Dendritic cell treated with granulocyte-macrophage colony-stimulating factor and Interleukin-4, amounts not matched to agents 40 ng/mL and 50 ng/mL, for 4 days (primary cell): ENCODE measurements around the gene SLC25A27.

Source experiments
- H3K27ac Mint-ChIP-seq: one replicate; pipeline ENCODE4 v1.8.0; 2022; ENCODE audit warnings: mild to moderate bottlenecking, mixed read lengths
- H3K27me3 Mint-ChIP-seq: one replicate; pipeline ENCODE4 v1.8.0; 2022; ENCODE audit warnings: mild to moderate bottlenecking, mixed read lengths
- H3K36me3 Mint-ChIP-seq: one replicate; pipeline ENCODE4 v1.8.0; 2022; ENCODE audit warnings: low read depth, mixed read lengths
- H3K4me1 Mint-ChIP-seq: one replicate; pipeline ENCODE4 v1.8.0; 2022; ENCODE audit warnings: low read depth, mixed read lengths
- H3K4me3 Mint-ChIP-seq: one replicate; pipeline ENCODE4 v1.8.0; 2022; ENCODE audit warnings: mild to moderate bottlenecking, moderate library complexity, mixed read lengths
- H3K9me3 Mint-ChIP-seq: one replicate; pipeline ENCODE4 v1.8.0; 2022; ENCODE audit warnings: mixed read lengths
- intact Hi-C: fragments of 100-400 bp; cut with micrococcal nuclease; formaldehyde crosslinking; loops from one replicate; pipeline ENCODE4 v1.15.0; 2022

Gene SLC25A27

DNA sequence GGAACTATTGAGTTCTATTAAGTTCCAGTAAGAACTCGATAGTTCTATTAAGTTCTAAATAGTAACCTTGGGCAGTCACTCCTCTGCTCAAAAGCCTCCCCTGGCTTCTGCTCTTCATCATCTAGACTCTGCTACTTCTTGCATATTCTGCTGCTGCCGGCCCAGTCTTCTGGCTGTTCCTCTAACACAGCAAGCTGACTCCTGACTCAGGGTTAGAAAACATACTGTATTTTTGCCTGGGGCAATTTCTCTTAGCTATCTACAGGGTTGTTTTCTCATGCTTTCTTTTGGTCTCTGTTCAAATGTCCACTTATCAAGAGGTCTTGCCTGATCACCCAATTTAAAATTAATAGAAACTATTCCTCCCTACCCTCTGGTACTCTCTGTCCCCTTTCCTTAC is 14.6 kb downstream of the SLC25A27 start:
- no peak overlapping the region for H3K4me3 Mint-ChIP-seq
- H3K27ac Mint-ChIP-seq, result no peak overlapping the region
- intact Hi-C loops, result no loop called here
- H3K9me3 Mint-ChIP-seq, result no peaks in the 10 kb centered on the region
- no peaks in the 10 kb centered on the region for H3K36me3 Mint-ChIP-seq
- no peaks in the 10 kb centered on the region for H3K4me1 Mint-ChIP-seq
- no peaks in the 10 kb centered on the region for H3K27me3 Mint-ChIP-seq

DNA sequence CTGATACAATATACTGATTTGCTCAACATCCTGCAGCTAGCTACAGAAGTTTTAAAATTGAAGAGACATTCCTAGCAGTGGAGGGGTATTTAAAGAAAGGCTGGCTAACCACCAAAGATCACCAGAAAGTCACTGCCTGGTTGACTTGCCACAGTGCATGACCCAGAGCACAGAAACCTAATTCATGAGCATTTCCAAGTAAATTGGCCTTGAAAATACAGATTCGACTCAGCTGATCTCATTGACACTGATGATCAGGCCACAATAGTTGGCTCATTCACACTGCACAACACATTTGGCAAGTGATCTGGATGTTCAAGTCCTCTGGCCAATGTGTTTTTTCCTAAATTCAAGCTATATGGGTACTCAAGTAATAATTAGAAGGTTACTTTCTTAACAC is 21.6 kb downstream of the SLC25A27 start:
- Mint-ChIP-seq H3K27me3 (no peaks in the 10 kb centered on the region), H3K36me3 (no peaks in the 10 kb centered on the region), H3K4me3 (no peak overlapping the region), H3K27ac (no peak overlapping the region), H3K9me3 (no peaks in the 10 kb centered on the region), H3K4me1 (no peaks in the 10 kb centered on the region)
- intact Hi-C loops, result no loop called here

DNA sequence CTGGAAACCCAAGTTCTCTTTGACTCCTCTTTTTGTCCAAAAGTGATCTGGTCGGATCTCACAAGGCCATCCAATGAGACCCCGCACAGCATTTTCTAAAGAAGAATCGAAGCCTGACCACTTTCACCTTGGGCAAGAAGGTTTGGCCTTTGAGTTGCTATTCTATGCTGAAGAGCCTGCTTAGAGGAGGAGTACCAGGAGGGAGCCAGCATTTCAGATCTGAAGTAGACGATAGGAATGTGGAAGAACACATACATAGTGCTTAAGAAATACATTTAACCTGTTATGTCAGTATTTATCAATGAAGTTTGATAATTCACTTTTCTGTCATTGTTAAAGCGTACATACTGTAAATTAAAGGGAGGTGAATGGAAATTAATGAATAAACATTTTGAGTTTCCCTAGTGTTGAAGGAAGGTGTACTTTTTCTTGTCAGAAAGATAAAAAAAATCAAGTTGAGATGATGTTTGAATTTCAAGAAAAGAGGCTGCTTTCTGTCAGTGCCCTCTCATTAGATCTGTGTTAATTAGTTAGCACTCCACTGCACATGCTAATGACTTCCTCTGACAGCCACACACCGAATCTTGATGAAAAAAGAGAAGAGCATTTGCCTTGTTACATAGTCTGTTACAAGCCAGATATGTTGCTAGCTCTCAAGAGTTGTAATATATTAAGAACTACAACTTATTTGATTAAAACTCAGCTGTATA is 24.0 kb downstream of the SLC25A27 start:
- intact Hi-C loops, result no loop called here
- no peaks in the 10 kb centered on the region for H3K9me3 Mint-ChIP-seq
- no peak overlapping the region for H3K4me3 Mint-ChIP-seq
- no peaks in the 10 kb centered on the region for H3K36me3 Mint-ChIP-seq
- no peaks in the 10 kb centered on the region for H3K27me3 Mint-ChIP-seq
- no peaks in the 10 kb centered on the region for H3K4me1 Mint-ChIP-seq
- H3K27ac Mint-ChIP-seq, result no peak overlapping the region

DNA sequence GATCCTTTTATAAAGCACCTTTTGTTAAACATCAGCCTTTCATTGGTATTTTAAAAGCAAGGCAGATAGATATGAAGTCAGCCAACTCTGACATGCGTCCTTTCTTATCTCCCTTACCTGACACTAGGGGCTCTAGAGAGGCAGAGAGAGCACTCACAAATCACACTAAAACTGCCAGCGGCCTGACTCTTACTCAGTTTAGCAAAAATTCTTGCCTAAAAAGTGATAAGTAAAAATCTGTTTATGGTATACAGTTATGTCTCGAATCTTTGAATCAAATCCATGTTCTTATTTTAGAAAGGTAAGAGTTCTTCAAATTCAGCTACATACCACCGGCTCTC is 24.5 kb downstream of the SLC25A27 start:
- Mint-ChIP-seq H3K27ac (no peak overlapping the region), H3K36me3 (no peaks in the 10 kb centered on the region), H3K4me3 (no peak overlapping the region), H3K27me3 (no peaks in the 10 kb centered on the region), H3K9me3 (no peaks in the 10 kb centered on the region), H3K4me1 (no peaks in the 10 kb centered on the region)
- intact Hi-C loops, result no loop called here

DNA sequence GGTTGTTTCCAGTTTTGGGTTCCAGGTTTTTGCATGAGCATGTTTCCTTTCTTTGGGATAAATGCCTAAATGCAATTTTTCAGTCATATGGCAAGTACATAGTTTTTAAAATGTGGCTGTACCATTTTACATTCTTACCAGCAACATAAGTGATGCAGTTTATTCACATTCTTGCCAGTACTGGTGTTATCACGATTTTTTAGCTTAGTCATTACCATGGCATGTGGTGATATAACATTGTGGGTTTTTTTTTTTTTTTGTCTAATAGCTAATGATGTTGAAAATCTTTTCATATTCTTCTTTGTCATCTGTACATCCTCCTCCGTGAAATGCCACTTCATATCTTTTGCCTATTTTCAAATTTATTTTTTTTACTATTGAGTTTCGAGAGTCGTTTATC is 32.0 kb downstream of the SLC25A27 start:
- H3K4me1 Mint-ChIP-seq, result no peaks in the 10 kb centered on the region
- H3K4me3 Mint-ChIP-seq, result no peak overlapping the region
- H3K27me3 Mint-ChIP-seq, result no peaks in the 10 kb centered on the region
- no peaks in the 10 kb centered on the region for H3K36me3 Mint-ChIP-seq
- H3K27ac Mint-ChIP-seq, result no peak overlapping the region
- intact Hi-C loops, result no loop called here
- H3K9me3 Mint-ChIP-seq, result no peaks in the 10 kb centered on the region

DNA sequence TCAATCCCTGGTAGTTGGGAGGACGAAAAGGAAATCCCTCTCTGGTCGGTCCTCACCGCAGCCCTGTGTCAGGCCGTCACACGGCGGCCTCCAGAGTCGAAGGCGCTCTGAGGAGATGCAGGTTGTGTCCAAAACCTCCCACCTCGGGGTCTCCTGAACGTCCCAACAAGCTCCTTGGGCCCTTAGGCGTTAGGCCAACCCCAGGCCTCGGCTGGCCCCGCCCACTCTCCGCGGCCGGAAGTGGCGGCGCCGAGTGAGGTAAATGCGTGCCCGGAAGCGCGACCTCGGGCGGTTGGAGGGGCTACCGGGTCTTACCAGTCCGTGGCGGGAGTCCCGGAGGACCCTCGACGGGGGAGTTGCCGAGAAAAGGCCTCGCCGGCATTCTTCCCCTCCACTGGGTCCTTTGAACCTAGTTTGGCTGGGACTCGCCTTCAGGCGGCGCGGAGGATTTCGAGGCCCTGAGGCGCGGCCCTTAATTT is 34.9 kb downstream of the SLC25A27 start, which contains the start of gene TDRD6:
Gene TDRD6 (plus strand): TSS at position 267 of the 479 bp plus-strand sequence. CDS start 244 bp downstream, outside the sequence.
- Mint-ChIP-seq H3K27me3 (peaks cover 2% of the 10 kb centered on the region), H3K4me1 (no peaks in the 10 kb centered on the region), H3K27ac (no peak within 1 kb of the TSS), H3K4me3 (no peak within 1 kb of the TSS), H3K9me3 (no peaks in the 10 kb centered on the region), H3K36me3 (no peaks in the 10 kb centered on the region)
- intact Hi-C loops, result no loop called here

DNA sequence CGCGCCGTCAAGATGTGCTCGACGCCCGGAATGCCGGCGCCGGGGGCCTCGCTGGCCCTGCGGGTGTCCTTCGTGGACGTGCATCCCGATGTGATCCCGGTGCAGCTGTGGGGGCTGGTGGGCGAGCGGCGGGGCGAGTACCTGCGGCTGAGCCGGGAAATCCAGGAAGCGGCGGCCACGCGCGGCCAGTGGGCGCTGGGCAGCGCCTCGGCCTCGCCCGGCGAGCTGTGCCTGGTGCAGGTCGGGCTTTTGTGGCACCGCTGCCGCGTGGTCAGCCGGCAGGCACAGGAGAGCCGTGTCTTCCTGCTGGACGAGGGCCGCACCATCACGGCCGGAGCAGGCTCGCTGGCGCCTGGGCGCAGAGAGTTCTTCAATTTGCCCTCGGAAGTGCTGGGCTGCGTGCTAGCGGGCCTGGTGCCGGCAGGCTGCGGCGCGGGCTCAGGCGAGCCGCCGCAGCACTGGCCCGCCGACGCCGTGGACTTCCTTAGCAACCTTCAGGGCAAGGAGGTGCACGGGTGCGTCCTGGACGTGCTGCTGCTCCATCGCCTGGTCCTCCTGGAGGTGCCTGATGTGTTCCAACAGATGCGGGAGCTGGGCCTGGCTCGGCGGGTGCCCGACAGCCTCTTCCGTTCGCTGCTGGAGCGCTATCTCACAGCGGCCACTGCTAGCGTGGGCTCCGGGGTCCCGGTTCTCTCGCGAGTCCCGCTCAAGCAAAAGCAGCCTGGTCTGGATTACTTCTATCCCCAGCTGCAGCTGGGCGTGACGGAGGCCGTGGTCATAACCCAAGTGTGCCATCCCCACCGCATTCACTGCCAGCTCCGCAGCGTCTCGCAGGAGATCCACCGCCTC is 35.6 kb downstream of the SLC25A27 start:
- no peaks in the 10 kb centered on the region for H3K9me3 Mint-ChIP-seq
- no peak overlapping the region for H3K4me3 Mint-ChIP-seq
- intact Hi-C loops, result no loop called here
- H3K27me3 Mint-ChIP-seq, result peaks cover 2% of the 10 kb centered on the region
- H3K36me3 Mint-ChIP-seq, result no peaks in the 10 kb centered on the region
- no peak overlapping the region for H3K27ac Mint-ChIP-seq
- H3K4me1 Mint-ChIP-seq, result no peaks in the 10 kb centered on the region

DNA sequence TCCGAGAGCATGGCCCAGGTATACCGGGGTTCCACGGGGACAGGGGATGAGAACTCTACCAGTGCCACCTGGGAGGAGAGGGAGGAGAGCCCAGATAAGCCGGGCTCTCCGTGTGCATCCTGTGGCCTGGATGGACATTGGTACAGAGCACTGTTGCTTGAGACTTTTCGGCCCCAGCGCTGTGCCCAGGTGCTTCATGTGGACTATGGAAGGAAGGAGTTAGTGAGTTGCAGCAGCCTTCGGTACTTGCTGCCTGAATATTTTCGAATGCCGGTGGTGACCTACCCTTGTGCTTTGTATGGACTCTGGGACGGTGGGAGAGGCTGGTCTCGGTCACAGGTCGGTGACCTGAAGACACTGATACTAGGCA is 36.2 kb downstream of the SLC25A27 start:
- Mint-ChIP-seq H3K4me3 (no peak overlapping the region), H3K9me3 (no peaks in the 10 kb centered on the region), H3K36me3 (no peaks in the 10 kb centered on the region), H3K27ac (no peak overlapping the region), H3K4me1 (no peaks in the 10 kb centered on the region), H3K27me3 (peaks cover 2% of the 10 kb centered on the region)
- intact Hi-C loops, result no loop called here

DNA sequence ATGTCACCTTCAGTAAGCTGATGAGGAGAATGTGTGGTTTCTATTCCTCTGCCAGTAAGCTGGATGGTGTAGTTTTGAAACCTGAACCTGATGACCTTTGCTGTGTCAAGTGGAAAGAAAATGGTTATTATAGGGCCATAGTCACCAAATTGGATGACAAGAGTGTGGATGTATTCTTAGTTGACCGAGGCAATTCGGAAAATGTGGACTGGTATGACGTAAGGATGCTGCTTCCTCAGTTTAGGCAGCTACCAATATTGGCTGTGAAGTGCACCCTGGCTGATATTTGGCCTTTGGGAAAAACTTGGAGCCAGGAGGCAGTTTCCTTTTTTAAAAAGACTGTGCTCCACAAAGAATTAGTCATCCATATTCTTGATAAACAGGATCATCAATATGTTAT is 36.9 kb downstream of the SLC25A27 start:
- H3K9me3 Mint-ChIP-seq, result no peaks in the 10 kb centered on the region
- peaks cover 2% of the 10 kb centered on the region for H3K27me3 Mint-ChIP-seq
- intact Hi-C loops, result no loop called here
- no peak overlapping the region for H3K27ac Mint-ChIP-seq
- H3K36me3 Mint-ChIP-seq, result no peaks in the 10 kb centered on the region
- H3K4me1 Mint-ChIP-seq, result no peaks in the 10 kb centered on the region
- no peak overlapping the region for H3K4me3 Mint-ChIP-seq

DNA sequence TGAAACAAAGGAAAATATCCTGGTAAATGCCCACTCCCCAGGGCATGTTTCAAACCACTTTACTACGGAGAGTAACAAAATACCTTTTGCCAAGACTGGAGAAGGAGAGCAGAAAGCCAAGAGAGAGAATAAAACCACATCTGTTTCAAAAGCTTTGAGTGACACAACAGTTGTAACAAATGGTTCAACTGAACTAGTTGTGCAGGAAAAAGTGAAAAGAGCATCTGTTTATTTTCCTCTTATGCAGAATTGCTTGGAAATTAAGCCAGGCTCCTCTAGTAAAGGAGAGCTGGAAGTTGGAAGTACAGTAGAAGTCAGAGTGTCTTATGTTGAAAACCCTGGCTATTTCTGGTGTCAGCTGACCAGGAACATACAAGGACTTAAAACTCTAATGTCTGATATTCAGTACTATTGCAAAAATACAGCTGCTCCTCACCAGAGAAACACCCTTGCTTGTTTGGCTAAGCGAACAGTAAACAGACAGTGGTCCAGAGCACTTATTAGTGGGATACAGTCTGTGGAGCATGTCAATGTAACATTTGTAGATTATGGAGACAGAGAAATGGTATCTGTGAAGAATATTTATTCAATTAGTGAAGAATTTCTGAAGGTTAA is 37.5 kb downstream of the SLC25A27 start:
- intact Hi-C loops, result no loop called here
- no peaks in the 10 kb centered on the region for H3K9me3 Mint-ChIP-seq
- H3K27me3 Mint-ChIP-seq, result peaks cover 2% of the 10 kb centered on the region
- H3K4me3 Mint-ChIP-seq, result no peak overlapping the region
- no peaks in the 10 kb centered on the region for H3K36me3 Mint-ChIP-seq
- no peak overlapping the region for H3K27ac Mint-ChIP-seq
- no peaks in the 10 kb centered on the region for H3K4me1 Mint-ChIP-seq

DNA sequence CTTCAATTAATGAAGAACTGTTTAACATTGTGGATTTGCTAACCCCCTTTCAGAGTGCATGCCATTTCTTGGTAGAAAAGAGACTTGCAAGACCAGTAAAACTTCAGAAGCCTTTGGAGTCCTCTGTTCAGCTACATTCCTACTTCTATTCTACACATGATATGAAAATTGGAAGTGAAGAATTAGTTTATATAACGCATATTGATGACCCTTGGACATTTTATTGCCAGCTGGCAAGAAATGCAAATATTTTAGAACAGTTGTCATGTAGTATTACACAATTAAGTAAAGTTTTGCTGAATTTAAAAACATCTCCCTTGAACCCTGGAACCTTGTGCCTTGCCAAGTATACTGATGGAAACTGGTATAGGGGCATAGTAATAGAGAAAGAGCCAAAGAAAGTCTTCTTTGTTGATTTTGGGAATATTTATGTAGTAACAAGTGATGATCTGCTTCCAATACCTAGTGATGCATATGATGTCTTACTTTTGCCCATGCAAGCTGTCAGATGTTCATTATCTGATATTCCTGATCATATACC is 38.2 kb downstream of the SLC25A27 start:
- H3K27me3 Mint-ChIP-seq, result peaks cover 2% of the 10 kb centered on the region
- intact Hi-C loops, result no loop called here
- H3K4me3 Mint-ChIP-seq, result no peak overlapping the region
- H3K9me3 Mint-ChIP-seq, result no peaks in the 10 kb centered on the region
- no peaks in the 10 kb centered on the region for H3K36me3 Mint-ChIP-seq
- no peak overlapping the region for H3K27ac Mint-ChIP-seq
- no peaks in the 10 kb centered on the region for H3K4me1 Mint-ChIP-seq

DNA sequence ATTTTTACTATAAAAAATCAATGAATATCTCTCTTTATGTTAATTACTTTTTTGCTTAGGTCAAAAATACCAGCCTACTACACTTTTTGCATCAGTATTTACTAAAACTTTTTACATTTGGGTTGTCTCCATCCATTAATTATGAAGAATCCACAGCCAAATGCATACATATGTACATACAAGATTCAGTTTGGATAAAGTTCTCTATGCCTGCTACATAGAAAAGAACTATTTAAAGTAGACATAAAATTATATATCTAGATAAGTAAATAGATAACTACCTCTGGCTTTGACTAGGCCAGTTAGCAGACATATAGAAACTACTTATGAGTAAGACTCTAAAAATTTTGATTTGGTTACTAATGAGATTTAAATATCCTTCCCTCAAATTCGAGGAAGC is 47.2 kb downstream of the SLC25A27 start:
- Mint-ChIP-seq H3K27me3 (peaks cover 2% of the 10 kb centered on the region), H3K4me3 (no peak overlapping the region), H3K4me1 (no peaks in the 10 kb centered on the region), H3K27ac (no peak overlapping the region), H3K9me3 (no peaks in the 10 kb centered on the region), H3K36me3 (peaks cover 12% of the 10 kb centered on the region)
- intact Hi-C loops, result loop anchor here (5.0 kb wide), 1 partner anchor 147 kb away; no protein-coding TSS in a partner anchor

DNA sequence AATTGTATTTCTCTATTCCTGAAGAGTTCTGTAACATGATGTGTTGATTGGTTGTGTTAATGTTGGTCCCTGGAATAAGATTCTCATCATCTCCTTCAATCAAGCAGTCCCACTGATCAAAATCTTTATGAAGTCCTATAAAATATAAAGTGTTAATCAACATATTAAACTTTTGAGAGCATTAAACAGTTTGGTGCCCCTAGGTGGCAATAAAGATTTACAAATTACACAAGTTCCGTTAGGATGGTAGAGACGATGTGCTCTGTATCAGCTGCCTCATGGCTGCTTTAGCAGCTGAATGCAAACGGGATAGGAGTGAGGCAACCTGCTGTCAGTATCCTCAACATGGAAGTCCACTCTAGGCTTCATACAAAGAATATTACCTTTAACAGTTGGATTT is 51.8 kb downstream of the SLC25A27 start:
- H3K27me3 Mint-ChIP-seq, result peaks cover 2% of the 10 kb centered on the region
- no peaks in the 10 kb centered on the region for H3K9me3 Mint-ChIP-seq
- intact Hi-C loops, result loop anchor here (1.0 to 5.0 kb wide), 2 partner anchors 77 to 143 kb away; no protein-coding TSS in a partner anchor
- no peak overlapping the region for H3K4me3 Mint-ChIP-seq
- H3K4me1 Mint-ChIP-seq, result peaks cover 21% of the 10 kb centered on the region
- H3K36me3 Mint-ChIP-seq, result peaks cover 47% of the 10 kb centered on the region
- no peak overlapping the region for H3K27ac Mint-ChIP-seq

DNA sequence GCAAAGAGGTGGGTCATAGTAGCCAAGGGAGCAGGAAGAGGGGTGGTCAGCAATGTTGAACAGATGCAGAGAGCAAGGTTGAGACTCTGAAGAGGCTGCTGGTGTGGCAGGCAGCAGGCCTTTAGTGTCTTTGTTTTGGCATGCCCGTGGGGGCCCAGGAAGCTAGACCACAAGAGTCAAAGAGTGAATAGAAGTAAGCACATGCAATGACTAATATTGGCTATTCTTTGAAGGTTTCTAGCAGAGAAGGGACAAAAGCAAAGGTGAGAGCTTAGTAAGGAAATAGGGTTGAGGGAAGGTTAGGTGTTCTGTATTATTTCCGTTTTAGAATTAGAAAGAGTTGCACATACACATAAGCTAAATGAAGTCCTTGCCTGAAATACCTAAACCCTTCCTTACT is 53.7 kb downstream of the SLC25A27 start:
- H3K27ac Mint-ChIP-seq, result no peak overlapping the region
- peaks cover 31% of the 10 kb centered on the region for H3K4me1 Mint-ChIP-seq
- intact Hi-C loops, result no loop called here
- H3K4me3 Mint-ChIP-seq, result no peak overlapping the region
- H3K36me3 Mint-ChIP-seq, result peaks cover 58% of the 10 kb centered on the region
- H3K27me3 Mint-ChIP-seq, result peaks cover 2% of the 10 kb centered on the region
- no peaks in the 10 kb centered on the region for H3K9me3 Mint-ChIP-seq
